CD4-positive, alpha-beta T cell (primary cell): ENCODE measurements around the gene HSPA9. TPM values are rescaled to one million over a fixed set of nuclear protein-coding genes. Genes with fewer than 3 reads are reported as not detected.
A peak's percentile ranks its signal among the peaks of the same experiment; 100 is the strongest.

Source experiments
- ATAC-seq: fragments of 200-7000 bp; cut with Tn5 transposase; one replicate; pipeline ENCODE4 v1.10.0; 2022; ENCODE audit warnings: mild to moderate bottlenecking; ENCODE audit not compliant: poor library complexity
- CTCF ChIA-PET: fragments of 350-600 bp; sonication (Branson Sonifier 250); formaldehyde crosslinking; loops from one replicate; lab custom pipeline; 2021; ENCODE audit warnings: antibody characterized with exemption, inconsistent platforms; lab: Charles Lee
- POLR2A ChIA-PET: fragments of 350-600 bp; sonication (Branson Sonifier 250); formaldehyde crosslinking; loops from one replicate; lab custom pipeline; 2021; ENCODE audit warnings: antibody characterized with exemption, inconsistent platforms; lab: Charles Lee
- DNase-seq, 14 experiments: peaks; one replicate each; pipeline ENCODE4 v3.0.0-alpha.2; 2013 to 2020; ENCODE audit warnings: mixed read lengths in 2 of 14
- H3K27ac ChIP-seq, 2 donors: one replicate each; pipeline versions ENCODE4 v1.5.1 to v1.7.0; 2013; ENCODE audit warnings: low read length in 2 of 2, low read depth in 1 of 2, mild to moderate bottlenecking in 1 of 2
- H3K27me3 ChIP-seq, 2 experiments: 1 replicate in 1 of 2; 2 replicates in 1 of 2; pipeline versions ENCODE4 v1.6.1 to v1.7.0; 2013; ENCODE audit warnings: low read length in 2 of 2, control low read depth in 1 of 2, mild to moderate bottlenecking in 1 of 2, moderate library complexity in 1 of 2; ENCODE audit not compliant: insufficient read depth in 2 of 2, control insufficient read depth in 1 of 2
- H3K36me3 ChIP-seq: one replicate; pipeline ENCODE4 v1.6.1; 2013; ENCODE audit warnings: low read length, control low read depth; ENCODE audit not compliant: insufficient read depth
- H3K4me1 ChIP-seq: one replicate; pipeline ENCODE4 v1.6.1; 2013; ENCODE audit warnings: low read length, control low read depth; ENCODE audit not compliant: insufficient read depth
- H3K4me3 ChIP-seq: one replicate; pipeline ENCODE4 v1.5.1; 2013; ENCODE audit warnings: mild to moderate bottlenecking, low read length, moderate library complexity
- H3K9me3 ChIP-seq, 2 experiments: 1 replicate in 1 of 2; 2 replicates in 1 of 2; pipeline versions ENCODE4 v1.6.1 to v1.7.0; 2013; ENCODE audit warnings: low read length in 2 of 2, mild to moderate bottlenecking in 2 of 2, control low read depth in 1 of 2, moderate library complexity in 1 of 2; ENCODE audit not compliant: control insufficient read depth in 1 of 2, insufficient read depth in 1 of 2
- H3K27ac Mint-ChIP-seq: one replicate; pipeline ENCODE4 v1.8.0; 2020; ENCODE audit warnings: mixed read lengths
- H3K27me3 Mint-ChIP-seq: one replicate; pipeline ENCODE4 v1.8.0; 2021; ENCODE audit warnings: mixed read lengths
- H3K36me3 Mint-ChIP-seq: one replicate; pipeline ENCODE4 v1.8.0; 2021; ENCODE audit warnings: low read depth, mixed read lengths
- H3K4me1 Mint-ChIP-seq: one replicate; pipeline ENCODE4 v1.8.0; 2021; ENCODE audit warnings: low read depth, mixed read lengths
- H3K4me3 Mint-ChIP-seq: one replicate; pipeline ENCODE4 v1.8.0; 2020; ENCODE audit warnings: mild to moderate bottlenecking, mixed read lengths
- H3K9me3 Mint-ChIP-seq: one replicate; pipeline ENCODE4 v1.8.0; 2020; ENCODE audit warnings: mixed read lengths
- intact Hi-C, 2 experiments: fragments of 100-400 bp; cut with DNase I in 1 of 2; cut with micrococcal nuclease in 1 of 2; formaldehyde crosslinking; loops; one replicate each; pipeline versions ENCODE4 v1.15.1 to v1.9.0; 2023 to 2025; cut with DNase I, micrococcal nuclease
- total RNA-seq, 174 experiments: library from RNA in 2 of 174; stranded (reverse) in 2 of 174; gene quantifications; one replicate each; pipeline ENCODE4 v1.2.3 and lab custom pipeline; 2021 to 2026
- TF ChIP-seq, protein P1 (sequence below): fragments of 200-600 bp; IDR thresholded peaks from one replicate; pipeline ENCODE4 v1.8.0; 2022; ENCODE audit warnings: antibody characterized with exemption, mild to moderate bottlenecking

The HSPA9 gene
- total RNA-seq, 2 experiments from 2014 or later: 354 to 366 TPM

DNA sequence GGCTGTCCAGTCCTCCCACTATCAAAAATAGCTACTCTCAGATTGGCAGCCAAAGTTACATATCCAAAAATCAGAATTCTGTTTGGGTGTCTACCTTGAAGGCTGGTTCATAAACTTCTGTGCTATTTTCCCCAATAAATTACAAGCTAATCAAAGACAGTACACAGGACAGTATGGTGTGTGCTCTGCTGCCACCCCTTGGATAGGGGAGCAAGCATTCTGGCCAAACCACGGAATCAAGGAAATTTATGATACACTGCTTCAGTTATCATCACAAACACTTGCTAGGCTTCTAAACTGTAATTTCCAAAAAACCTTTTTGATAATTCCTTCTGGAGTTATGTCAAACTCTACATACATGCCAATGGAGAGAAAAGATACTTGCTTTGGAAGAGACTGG is 48.0 kb downstream of the HSPA9 start:
- intact Hi-C loops: no loop called here
- POLR2A ChIA-PET: interaction anchor here (1.0 kb wide), 1 partner anchor 16 kb away, joined by 3 read pairs; the partner anchor contains the start of gene ETF1
- H3K27me3 Mint-ChIP-seq: no peaks in the 10 kb centered on the region

GRCh38 chr5:138523406-138523805 is 51.8 kb downstream of the HSPA9 start:
- intact Hi-C loops: no loop called here
- Mint-ChIP-seq H3K36me3 (peaks cover 35% of the 10 kb centered on the region), H3K27ac (no peak overlapping the region), H3K9me3 (no peaks in the 10 kb centered on the region), H3K4me1 (peaks cover 35% of the 10 kb centered on the region), H3K27me3 (no peaks in the 10 kb centered on the region), H3K4me3 (no peak overlapping the region)
- POLR2A ChIA-PET: interaction anchor here (0.6 kb wide), 1 partner anchor 71 kb away, joined by 3 read pairs; no protein-coding TSS in a partner anchor
- Histone ChIP-seq H3K27me3 (no peaks in the 10 kb centered on the region), H3K36me3 (peaks cover 19% of the 10 kb centered on the region), H3K27ac (no peak overlapping the region), H3K9me3 (no peaks in the 10 kb centered on the region), H3K4me1 (peaks cover 4% of the 10 kb centered on the region), H3K4me3 (no peak overlapping the region)
- ATAC-seq (no peak), DNase-seq (no peak)
- CTCF ChIA-PET: no interaction called here
- TF ChIP-seq, protein P1, sequence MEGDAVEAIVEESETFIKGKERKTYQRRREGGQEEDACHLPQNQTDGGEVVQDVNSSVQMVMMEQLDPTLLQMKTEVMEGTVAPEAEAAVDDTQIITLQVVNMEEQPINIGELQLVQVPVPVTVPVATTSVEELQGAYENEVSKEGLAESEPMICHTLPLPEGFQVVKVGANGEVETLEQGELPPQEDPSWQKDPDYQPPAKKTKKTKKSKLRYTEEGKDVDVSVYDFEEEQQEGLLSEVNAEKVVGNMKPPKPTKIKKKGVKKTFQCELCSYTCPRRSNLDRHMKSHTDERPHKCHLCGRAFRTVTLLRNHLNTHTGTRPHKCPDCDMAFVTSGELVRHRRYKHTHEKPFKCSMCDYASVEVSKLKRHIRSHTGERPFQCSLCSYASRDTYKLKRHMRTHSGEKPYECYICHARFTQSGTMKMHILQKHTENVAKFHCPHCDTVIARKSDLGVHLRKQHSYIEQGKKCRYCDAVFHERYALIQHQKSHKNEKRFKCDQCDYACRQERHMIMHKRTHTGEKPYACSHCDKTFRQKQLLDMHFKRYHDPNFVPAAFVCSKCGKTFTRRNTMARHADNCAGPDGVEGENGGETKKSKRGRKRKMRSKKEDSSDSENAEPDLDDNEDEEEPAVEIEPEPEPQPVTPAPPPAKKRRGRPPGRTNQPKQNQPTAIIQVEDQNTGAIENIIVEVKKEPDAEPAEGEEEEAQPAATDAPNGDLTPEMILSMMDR: no peak

More for the DNA sequence above, 48.0 kb downstream of the HSPA9 start:
- TF ChIP-seq, protein P1: no peak
- Mint-ChIP-seq H3K36me3 (peaks cover 48% of the 10 kb centered on the region), H3K27ac (no peak overlapping the region), H3K9me3 (no peaks in the 10 kb centered on the region), H3K4me1 (peaks cover 46% of the 10 kb centered on the region), H3K4me3 (no peak overlapping the region)
- H3K9me3 ChIP-seq: no peaks in the 10 kb centered on the region
- peaks cover 10% of the 10 kb centered on the region for H3K4me1 ChIP-seq
- DNase-seq (no peak), ATAC-seq (no peak)
- H3K27ac ChIP-seq: no peak overlapping the region
- no peak overlapping the region for H3K4me3 ChIP-seq
- peaks cover 22% of the 10 kb centered on the region for H3K36me3 ChIP-seq
- H3K27me3 ChIP-seq: no peaks in the 10 kb centered on the region
- CTCF ChIA-PET: interaction anchor here (1.4 to 2.0 kb wide), 2 partner anchors 9 to 77 kb away, joined by 3 to 5 read pairs; no protein-coding TSS in a partner anchor

DNA sequence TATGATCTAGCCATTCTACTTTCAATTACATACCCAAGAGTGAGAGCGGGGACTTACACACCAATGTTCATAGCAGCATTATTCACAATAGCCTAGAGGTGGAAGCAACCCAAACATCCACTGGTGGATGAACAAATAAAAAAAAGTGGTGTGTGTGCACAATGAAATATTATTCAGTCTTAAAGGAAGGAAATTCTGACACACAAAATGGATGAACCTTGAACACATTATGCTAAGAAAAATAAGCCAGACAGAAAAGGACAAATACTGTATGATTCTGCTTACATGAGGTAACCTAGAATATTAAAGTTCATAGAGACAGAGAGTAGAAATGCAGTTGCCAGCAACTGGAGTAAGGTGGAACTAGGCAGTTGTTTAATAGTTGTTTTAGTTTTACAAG is 54.2 kb downstream of the HSPA9 start:
- peak overlapping the region; percentile 1 for H3K27ac Mint-ChIP-seq
- TF ChIP-seq, protein P1: no peak
- peaks cover 19% of the 10 kb centered on the region for H3K4me1 Mint-ChIP-seq
- H3K36me3 Mint-ChIP-seq: peaks cover 38% of the 10 kb centered on the region
- Histone ChIP-seq H3K27me3 (no peaks in the 10 kb centered on the region), H3K36me3 (peaks cover 32% of the 10 kb centered on the region), H3K9me3 (no peaks in the 10 kb centered on the region), H3K4me3 (no peak overlapping the region), H3K27ac (no peak overlapping the region), H3K4me1 (peaks cover 4% of the 10 kb centered on the region)
- H3K9me3 Mint-ChIP-seq: no peaks in the 10 kb centered on the region
- DNase-seq: no peak
- intact Hi-C loops: no loop called here
- ATAC-seq: no peak
- ChIA-PET POLR2A (no interaction called here), CTCF (no interaction called here)
- no peak overlapping the region for H3K4me3 Mint-ChIP-seq
- H3K27me3 Mint-ChIP-seq: no peaks in the 10 kb centered on the region
